Breast epithelium (tissue), 3 donors: ENCODE measurements around the gene DUSP15.

Source experiments
- CTCF ChIP-seq, 3 donors: fragments of 450-650 bp; IDR thresholded peaks; one replicate each; pipeline ENCODE4 v1.5.1; 2016 to 2017; ENCODE audit warnings: antibody characterized with exemption in 3 of 3, mild to moderate bottlenecking in 3 of 3, moderate library complexity in 3 of 3
- POLR2A ChIP-seq: fragments of 450-650 bp; IDR thresholded peaks from one replicate; pipeline ENCODE4 v1.6.1; 2016; ENCODE audit warnings: antibody characterized with exemption, mild to moderate bottlenecking, moderate library complexity
- POLR2AphosphoS5 ChIP-seq, 3 donors: sonication (generic); formaldehyde crosslinking; IDR thresholded peaks; one replicate each; pipeline ENCODE4 v1.6.1; 2017; ENCODE audit warnings: antibody characterized with exemption in 3 of 3

- TF ChIP-seq CTCF (IDR thresholded peaks at IDR 0.05) (no peak), POLR2A (no peak), POLR2AphosphoS5 (IDR thresholded peaks at IDR 0.05) (no peak)
Observed at GRCh38 chr20:31817461-31817860, 52.9 kb downstream of the DUSP15 start.
